GM19452 (cell line): ENCODE measurements around the gene CLIP4.

ENCODE experiments used
- ATAC-seq: cut with Tn5 transposase; IDR thresholded peaks from one replicate; pipeline ENCODE4 v1.9.1; 2021; ENCODE audit not compliant: unreplicated experiment

The CLIP4 gene

DNA sequence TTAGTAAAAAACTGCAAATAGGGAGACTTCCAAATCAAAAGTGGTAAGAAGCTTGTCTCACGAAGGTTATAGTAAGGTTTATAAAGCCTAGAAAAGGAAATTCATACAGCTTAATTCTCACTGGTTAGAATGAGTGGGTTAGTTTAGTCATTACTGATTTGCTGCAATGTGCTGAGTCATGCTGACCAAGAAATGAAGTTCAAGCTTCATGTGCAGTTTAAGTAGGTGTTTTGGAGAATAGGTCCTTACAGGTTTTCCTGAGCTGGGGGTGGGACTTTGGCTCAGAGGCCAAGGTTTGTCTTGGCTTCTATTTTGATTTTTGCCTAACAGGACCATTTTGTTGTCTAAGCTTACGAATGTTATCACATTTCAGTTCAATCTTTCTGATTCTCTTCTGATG lies 15.1 kb downstream of the CLIP4 start:
- no peak for ATAC-seq

DNA sequence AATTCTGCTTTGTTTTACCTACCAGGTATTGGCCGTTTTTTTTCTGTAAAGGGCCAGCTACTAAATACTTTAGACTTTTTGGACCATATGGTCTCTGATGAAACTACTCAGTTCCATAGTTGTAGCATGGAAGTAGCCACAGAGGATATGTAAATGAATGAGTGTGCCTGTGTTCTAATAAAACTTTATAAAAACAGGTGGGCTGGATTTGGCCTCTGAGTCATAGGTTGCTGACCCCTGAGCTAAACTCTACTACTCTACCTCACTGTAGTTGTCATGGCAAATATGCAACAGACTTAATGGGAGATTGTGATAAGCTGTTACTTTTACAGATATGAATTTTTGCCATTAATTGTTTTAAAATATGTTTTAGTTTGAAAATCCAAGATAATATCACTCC lies 19.7 kb downstream of the CLIP4 start:
- ATAC-seq, result no peak

DNA sequence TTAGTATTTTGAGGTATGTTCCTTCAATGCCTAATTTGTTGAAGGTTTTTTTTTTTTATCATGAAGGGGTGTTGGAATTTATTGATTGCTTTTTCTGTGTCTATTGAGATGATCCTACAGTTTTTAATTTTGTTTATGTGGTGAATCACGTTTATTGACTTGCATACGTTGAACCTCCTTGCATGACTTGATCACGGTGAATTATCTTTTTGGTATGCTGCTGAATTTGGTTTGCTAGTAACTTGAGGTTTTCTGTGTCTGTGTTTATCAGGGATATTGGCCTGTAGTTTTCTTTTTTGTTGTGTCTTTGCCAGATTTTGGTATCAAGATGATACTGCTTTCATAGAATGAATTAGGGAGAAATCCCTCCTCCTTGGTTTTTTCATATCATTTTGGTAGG lies 23.9 kb downstream of the CLIP4 start:
- ATAC-seq, result no peak

DNA sequence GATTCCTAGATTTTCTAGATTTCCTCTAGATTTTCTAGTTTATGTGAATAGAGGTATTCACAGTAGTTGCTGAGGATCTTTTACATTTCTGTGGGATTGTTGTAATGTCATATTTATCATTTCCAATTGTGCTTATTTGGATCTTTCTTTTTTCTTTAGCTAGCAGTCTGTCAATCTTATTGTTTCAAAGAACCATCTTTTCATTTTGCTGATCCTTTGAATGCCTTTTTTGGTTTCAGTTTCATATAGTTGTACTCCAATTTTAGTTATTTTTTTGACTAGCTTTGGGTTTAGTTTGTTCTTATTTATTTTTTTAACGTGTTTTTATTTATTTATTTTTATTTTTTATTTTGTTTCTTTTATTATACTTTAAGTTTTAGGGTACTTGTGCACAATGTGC lies 24.5 kb downstream of the CLIP4 start:
- no peak for ATAC-seq

DNA sequence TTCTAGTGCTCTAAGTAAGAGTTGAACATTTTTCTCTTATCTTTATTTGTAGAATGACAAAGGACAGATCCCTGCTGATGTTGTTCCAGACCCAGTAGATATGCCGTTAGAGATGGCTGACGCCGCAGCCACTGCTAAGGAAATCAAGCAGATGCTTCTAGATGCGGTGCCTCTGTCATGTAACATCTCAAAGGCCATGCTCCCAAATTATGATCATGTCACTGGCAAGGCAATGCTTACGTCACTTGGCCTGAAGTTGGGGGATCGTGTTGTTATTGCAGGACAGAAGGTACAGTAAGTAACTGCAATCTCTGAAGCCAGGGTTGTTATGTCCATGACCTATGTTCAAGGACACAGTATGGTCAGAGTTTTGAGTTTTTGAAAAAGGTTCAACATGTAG lies 28.4 kb downstream of the CLIP4 start:
- no peak for ATAC-seq

DNA sequence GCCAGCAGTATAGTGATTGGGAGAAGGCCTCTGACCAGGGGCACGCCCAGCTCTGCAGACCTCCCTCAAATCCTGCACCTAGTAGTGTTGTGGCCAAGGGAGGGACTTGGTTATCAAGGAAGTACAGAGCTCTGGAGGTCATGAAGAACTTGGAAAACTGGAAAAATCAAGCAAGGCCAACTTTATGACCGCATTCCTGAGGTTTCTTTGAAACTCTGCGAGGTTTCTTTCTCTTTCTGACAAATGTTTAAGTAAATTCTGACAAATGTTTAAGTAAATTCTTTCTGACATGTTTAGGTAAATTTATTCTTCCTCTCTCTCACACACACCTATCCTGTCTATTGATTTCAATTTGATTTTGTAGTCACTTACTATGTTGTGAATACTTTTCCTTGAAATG lies 31.0 kb downstream of the CLIP4 start:
- ATAC-seq, result no peak

DNA sequence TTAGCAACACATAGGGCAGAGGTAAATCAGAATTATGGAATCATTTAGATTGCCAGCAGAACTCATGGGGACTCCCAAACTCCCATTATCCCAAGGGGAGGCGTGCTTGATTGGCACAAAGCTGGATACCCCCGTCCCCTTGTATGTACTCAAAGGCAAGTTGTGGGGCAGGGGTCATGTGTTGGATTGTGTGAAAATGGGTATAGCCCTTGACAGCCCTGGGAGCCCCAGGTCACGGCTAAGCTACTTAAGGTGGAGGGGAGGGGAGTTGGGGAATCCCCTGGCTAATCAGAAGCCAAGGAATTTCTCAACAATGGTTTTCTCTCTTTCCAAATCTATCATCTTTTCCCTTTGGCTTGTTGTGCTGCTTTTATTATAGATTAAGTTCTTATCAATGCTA lies 32.7 kb downstream of the CLIP4 start:
- ATAC-seq, result no peak

DNA sequence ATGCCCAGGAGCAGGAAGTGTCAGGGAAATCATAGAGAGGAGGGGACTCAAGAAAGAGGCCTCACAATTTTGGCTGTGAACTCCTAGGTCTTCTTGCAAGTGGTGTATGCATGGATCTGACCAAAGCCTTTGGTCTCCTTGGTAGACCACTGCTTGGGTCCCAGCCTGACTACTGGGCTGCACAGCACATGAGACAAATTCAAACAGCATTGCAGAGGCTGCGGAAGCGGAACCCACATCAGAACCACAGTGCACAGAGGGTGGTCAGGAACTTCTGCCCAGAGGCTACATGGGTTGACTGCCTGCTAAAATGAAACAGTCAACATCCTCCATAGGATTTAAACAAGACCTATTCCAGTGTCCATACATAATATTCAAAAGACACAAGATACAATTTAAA lies 39.4 kb downstream of the CLIP4 start:
- no peak for ATAC-seq

DNA sequence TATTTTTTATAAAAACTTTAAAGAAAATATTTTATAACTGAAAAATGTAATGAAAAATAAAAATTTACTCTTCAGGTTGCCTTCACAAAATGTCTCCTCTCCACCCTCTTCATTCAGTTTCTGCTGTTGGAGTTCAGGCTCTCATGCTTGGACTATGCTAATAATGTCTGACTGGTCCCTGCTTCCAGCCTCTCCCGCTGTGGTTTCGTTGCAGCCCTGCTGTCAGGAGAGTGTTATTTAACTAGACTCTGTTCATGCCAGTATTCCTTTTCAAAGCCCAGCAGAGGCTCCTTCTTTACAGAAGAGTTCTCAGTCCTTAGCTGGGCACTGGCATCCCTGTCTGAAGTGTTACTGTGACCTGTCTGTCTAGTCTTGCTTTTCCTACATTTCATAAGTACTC lies 40.4 kb downstream of the CLIP4 start:
- no peak for ATAC-seq

DNA sequence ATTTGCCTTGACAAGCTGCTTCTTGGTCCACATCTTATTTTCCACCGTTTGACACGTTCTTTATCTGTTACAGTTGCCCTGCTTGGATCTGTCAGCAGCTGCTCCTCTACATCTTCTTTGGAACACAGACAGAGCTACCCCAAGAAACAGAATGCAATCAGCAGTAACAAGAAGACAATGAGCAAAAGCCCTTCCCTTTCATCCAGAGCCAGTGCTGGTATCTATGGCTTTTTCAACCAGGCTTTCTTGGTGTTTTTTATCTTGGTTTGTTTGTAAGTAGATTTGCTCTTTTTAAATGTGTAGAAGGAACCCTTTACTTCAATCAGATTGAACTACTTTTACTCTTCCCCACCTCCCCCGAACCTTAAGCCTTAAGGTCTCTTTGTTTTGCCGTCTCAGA lies 41.9 kb downstream of the CLIP4 start:
- ATAC-seq, result no peak

DNA sequence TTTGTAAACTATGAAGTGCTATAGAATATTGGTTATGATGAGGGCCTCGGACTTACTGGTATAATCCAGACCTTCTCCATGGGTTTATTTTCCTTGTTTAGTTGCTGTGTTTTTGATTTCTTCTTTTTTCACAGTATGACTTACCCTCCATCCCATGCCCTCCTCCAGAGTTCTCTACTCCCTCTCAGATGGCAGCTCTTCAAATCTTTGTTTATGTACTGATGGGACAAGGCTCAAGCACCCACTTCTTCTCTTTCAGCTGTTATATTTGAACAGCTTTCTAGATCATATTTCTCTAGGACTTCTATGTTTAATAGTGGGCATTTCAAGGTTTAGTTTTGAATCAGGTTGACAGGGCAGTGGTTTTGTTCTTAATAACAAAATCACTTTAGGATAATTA lies 43.9 kb downstream of the CLIP4 start:
- no peak for ATAC-seq

DNA sequence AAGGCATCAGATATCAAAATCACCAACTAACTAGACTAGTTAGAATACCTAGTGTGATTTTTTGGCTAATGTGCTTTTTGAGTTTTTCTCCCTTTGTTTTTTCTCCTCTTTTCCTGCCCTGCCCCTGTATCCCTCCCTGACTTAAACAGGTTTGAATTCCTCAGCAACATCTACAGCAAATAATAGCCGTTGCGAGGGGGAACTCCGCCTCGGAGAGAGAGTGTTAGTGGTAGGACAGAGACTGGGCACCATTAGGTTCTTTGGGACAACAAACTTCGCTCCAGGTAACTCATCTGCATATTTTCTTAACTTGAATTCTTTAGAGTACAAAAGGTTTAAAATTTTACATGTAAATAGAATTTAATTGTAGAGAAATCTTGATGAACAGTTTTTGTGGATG lies 45.0 kb downstream of the CLIP4 start:
- no peak for ATAC-seq

DNA sequence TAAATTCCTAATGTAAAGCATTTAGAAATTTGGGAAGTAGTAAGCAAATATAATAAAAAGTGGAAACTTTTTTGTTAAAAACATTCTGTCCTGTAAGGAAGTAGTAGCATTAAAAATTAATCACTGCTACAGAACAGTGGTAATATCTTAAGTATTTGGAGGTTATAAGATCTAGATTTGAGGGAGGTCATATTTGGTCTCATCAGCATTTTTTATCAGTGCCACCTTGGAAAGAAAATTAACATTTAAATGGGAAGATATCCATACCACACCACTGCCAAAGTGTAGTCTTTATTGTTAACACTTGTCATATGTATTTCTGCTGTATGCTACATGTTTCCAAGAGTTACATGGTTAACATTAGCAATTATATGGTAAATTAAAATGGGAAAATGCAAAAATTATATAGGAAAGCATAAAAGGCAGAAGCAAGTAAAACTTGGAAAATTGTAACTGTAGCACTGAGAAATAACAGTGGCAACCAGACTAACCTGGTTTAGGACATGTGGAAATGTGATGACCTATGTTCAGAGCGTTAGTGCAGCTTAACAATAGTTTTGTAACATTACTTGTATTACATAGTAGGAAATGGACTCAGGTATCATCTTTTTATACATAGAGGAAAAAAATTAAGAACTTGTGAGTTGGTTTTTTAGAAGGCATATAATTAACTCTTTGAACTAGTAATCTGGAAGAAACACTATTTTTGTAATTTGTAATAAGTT lies 47.2 kb downstream of the CLIP4 start:
- ATAC-seq, result no peak

DNA sequence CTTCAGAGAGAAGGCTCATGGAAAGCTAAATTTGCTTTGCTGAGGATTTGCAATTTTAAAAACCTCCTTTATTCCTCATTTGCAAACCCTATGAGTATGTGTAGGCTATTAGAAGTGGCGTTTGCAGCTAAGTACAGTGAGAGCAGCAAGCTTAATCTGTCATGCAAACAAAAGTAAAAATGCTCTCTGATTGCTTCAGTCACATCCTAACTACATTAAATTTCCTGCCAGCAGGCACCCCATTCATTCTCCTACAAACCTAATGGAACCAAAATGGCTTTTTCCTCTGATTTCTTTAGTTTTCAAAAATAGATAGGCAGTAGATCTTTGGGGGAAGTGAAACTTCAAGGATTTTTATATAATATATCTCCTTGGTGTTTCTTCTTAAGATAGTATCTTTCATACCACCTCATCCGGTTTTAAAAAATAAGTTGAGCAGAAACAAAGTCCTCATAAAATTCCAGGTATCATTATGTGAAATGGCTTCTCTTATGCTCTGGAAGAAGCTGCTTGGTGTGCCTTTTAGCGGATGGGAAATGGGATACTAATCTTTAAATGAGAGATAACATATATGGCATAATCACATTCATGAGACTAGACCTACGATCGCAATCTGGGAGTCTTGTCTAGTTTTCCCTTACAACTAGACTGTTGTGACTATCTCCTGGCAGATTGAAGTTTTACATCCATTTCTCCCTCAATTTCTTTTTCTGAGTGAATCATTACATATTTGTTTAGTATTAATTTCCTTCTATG lies 49.1 kb downstream of the CLIP4 start:
- ATAC-seq, result no peak

DNA sequence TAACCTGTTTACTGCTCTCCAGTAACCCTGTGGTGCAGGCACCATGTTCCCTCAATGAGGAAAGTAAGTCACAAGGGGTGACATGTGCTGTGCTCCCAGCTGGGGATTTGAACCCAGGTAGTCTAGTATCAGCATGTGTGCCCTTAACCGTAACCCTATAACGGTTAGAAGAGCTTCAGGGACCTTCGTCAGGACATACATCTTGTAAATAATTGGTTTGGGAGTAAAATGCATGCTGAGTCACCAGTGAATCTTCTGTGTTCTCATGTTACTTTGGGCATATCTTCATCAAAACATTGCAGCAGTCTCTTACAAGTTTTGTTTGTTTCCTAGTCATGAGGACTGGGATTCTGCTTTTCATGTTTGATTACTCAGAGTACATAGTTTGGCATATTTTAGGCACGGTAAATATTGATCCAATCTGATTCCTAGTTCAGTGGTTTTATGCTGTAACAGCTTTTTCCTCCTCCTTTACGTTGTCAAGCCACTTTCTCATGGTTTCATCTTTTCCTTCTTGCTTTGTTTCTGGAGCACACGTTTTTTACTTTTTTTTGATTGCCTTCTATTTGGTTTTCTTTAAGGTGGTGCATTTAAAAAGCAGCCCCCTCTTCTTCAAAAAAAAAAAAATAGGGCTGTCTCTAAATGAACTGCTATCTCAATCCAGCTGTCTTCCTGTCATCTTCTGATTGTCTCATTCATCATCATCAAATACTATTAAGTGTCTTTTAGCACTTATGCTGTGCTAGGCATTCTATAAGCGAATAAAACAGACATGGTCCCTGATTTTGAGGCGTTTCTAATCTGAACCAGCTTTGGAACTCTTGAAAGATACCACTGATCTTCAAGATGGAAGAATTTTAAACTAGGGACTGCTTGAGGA lies 50.4 kb downstream of the CLIP4 start:
- no peak for ATAC-seq

DNA sequence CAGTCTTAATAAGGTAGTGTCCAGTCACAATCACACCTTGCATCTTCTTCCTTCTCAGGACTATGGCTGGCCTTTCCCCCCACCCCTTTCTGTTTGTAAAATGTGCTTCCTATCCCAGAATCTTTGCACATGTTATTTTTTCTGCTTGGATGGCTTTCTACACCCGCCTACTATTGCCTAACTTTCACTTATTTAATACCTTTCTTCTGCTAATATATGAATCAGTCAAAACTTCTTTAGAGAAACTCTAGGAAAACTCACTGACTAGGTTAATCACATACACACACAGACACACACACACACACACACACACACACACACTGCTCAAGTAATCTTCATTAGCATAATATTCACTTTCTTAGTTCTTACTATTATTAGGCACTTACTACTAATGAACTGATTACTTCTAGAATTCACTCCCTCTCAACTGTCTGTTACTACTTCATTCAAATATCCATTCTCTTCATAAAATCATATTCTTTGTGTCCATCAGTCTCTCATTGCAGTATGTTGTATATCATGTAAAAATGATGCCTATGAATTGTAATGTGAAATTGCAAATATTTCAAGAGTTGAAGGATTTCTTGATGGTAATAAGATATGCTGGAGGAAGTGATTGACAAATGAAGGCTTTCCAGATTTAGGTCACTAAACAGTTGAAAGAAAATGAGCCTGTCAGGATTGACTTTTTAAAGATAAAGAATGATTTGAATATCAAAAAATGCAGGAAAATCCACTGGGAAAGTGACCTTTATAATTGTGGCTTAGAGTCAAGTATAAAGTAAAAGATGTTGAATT lies 51.2 kb downstream of the CLIP4 start:
- no peak for ATAC-seq

DNA sequence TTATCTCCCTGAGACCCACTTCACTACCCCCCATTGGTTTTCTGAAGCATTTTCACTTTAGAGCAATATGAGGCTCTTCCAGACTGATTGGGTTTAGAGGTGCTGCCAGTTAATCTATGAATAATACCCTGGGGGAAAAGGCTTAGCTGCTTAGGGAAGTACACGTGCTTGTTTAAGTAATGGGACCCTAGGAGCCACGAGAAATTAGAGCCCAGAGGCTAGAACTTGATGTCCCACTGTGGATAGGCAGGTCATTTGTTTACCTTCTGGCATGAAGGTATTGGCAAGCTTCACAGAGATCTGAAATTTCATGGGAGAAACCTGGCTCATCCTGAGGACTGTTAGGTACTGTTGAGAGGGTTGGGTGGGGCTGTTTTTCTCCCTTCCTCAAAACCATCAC lies 59.7 kb downstream of the CLIP4 start:
- ATAC-seq, result no peak

DNA sequence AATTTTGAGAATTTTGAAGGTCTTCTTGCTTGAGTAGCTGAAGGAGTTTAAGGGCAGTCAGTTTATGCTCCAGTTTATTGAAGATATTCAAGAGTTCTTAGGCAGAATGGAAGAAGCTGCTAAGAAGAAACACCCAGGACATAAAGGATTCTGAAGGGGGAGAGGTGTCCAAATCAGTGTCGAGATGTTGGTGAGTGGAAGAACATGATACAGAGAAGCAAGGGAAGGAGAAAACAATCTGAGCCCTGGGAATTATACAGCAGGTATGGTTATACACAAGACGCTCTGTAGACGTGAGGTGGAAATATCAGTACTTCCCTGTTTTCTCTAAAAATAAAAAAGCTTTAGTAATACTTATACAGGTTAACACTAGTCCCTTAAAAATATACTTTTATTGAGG lies 60.1 kb downstream of the CLIP4 start:
- no peak for ATAC-seq

DNA sequence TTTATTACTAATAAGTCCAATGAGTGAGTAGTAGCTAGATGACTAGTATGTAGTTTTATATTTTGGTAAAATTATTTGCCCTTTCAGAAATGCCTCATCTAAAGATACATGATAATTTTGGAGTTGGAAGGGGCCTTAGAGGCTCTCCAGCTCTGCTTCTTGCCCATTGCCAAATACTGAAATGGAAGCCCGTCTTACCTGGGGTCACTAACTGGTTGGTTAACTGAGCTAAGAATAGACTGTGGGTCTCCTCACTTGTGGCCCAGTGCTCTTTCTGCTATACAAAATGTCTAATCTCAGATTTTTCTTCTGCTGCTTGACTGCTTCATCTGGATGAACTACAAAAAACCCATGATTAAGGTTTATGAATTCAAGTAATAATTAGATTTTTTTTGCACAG lies 67.1 kb downstream of the CLIP4 start:
- no peak for ATAC-seq

DNA sequence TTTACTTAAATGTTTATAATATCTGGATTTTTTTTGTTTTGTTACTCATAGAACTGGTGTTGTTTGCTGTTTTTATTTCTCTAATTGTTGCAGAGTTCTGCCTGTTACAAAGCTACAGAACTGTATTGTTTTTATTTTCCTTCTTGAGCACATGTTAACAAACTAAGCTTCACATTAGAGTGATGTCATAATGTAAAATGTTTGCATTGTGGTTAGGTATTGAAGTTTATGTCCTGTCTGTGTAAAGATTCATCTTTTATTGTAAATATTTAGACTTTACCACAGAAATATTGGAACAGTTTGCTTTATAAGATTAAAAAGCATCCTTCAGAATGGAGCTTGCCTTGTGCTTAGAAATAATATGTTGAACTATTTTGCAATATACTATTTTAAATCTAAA lies 67.7 kb downstream of the CLIP4 start:
- ATAC-seq, result no peak

DNA sequence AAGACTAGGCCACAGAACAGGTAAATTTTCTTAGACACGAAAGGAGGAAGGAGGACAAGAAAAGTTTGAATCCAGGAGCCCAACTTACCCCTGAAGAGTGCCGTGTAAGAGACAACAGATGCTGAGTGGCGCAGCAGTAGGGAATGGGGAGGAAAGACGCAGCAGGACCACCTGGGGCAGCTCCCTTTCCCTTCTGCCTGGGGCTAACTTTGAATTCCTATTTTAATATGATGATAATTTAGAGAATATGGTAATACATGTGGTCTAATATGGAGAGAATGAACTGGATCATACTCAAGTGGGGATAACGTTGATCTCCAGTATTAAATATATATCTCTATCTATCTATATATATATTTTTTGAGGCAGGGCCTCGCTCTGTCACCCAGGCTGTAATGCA lies 69.3 kb downstream of the CLIP4 start:
- ATAC-seq, result no peak
